Epithelial cell of proximal tubule (primary cell): ENCODE results near the gene ZCCHC24. TPM values are rescaled to one million over a fixed set of nuclear protein-coding genes. Genes with fewer than 3 reads are reported as not detected.

Experiments
- DNase-seq: peaks from one replicate; pipeline ENCODE4 v3.0.0-alpha.2; 2011; ENCODE audit warnings: low read depth
- H3K4me3 ChIP-seq: 2 replicates; pipeline ENCODE4 v1.5.1; 2011; ENCODE audit warnings: low read depth, mild to moderate bottlenecking, low read length
- total RNA-seq: library from RNA; depleted of rRNA; stranded (reverse); fragments of >200 nt; gene quantifications from 2 replicates; pipeline ENCODE4 v1.2.3, GENCODE V29; 2015
- TF ChIP-seq, protein P1 (sequence below): conservative IDR thresholded peaks from 2 replicates; pipeline ENCODE4 v1.5.1; 2012; ENCODE audit warnings: low read depth, mild to moderate bottlenecking, low read length

The ZCCHC24 gene
- total RNA-seq, 1 donor from 2014 or later: 4.7 TPM

DNA sequence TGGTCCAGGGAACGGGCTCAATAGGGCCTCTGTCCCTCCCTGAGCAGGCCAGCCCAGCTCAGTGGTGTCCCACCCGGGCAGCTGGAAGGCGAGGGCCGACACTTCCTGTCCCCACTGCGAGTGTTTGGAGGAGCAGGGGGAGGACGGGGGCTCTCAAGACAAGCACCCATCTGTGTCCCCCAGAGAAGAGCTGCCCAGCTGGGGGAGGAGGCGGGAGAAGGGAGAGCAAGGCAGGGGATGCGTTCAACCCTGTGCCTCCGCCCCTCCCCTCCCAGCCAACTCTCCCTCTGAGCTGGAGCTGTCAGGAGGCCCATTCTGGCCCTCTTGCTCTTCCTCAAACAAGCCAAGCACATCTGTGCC, 35.7 kb downstream of the ZCCHC24 start:
- no peak overlapping the region for H3K4me3 ChIP-seq
- no peak for DNase-seq
- TF ChIP-seq, protein P1, sequence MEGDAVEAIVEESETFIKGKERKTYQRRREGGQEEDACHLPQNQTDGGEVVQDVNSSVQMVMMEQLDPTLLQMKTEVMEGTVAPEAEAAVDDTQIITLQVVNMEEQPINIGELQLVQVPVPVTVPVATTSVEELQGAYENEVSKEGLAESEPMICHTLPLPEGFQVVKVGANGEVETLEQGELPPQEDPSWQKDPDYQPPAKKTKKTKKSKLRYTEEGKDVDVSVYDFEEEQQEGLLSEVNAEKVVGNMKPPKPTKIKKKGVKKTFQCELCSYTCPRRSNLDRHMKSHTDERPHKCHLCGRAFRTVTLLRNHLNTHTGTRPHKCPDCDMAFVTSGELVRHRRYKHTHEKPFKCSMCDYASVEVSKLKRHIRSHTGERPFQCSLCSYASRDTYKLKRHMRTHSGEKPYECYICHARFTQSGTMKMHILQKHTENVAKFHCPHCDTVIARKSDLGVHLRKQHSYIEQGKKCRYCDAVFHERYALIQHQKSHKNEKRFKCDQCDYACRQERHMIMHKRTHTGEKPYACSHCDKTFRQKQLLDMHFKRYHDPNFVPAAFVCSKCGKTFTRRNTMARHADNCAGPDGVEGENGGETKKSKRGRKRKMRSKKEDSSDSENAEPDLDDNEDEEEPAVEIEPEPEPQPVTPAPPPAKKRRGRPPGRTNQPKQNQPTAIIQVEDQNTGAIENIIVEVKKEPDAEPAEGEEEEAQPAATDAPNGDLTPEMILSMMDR: no peak

DNA sequence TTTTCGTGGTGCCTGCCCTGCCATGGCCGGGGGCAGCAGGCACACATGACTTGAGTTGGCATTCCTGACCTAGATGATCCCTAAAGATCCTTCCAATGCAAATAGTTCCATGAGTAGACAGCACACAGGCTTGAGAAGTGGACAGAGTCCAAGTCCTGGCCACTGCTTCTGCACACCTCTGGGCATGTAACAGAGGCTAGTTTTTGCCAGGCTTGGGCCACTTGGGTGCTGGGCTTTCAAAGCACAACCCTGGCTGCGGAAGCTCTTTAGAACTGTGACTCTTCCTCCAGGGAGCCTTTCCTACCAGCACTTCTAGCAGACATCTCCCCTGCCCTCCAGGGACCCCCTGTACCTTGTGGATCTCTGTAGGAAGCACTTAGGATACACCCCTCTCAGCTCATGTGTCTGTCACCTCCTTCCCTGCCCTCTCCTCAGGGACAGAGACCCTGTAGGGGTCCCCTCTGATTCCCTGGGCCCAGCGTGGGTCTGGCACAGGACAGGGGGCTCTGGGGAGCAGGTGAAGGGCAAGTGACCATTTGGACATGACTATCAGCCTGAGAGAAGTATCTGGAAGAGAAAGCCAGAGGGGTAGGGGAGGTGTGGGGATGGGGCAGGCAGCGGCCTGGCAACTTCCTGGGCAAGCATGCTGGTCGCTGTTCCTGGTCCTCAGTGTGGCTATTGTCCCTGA, 36.2 kb downstream of the ZCCHC24 start:
- TF ChIP-seq, protein P1: no peak
- no peak for DNase-seq

DNA sequence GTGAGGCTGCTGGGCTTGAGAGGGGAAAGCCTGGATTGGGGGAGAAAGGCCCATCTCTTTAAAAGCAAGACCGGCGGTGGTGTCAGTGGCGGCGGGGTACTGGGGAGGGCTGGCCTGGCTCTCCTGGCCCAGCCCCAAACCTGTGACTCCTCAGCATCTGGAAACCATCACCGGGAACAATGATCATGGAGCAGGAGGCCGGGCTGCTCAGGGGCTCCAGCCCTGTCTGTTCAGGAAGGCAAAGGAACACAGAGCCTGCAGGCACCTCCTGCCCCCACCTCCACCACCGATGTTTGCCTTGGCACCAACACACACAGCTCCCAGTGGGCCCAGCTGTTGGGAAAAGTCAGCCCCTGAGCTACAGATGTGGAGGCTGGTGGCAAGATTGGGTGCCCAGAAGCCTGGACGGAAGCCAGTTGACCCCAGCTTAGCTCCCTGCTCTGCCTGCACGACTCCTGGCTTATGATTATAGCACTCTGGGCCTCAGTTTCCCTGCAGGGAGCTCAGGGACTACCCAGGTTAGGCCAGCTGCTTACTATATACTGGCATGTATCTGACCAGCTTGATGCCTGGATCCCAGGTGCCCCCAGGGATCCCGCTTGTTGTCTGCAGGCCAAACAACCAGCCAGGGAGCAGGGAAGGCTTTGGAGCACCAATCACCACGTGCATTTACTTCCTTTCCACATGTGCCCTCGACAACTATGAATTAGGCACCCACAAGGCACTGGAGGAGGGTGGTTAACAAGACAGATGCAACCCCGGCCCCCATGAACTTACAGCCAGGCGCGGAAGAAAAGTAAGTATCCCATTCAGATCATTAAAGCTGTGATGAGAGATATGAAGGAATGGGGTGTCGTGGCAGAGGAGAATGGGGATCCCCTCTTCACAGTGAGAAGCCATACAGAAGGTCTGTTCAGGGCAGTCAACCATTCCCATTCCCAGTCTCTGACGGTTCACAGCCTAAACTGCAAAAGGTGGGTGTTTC, 37.3 kb downstream of the ZCCHC24 start:
- no peak for DNase-seq
- TF ChIP-seq, protein P1: no peak
- H3K4me3 ChIP-seq: no peak overlapping the region

More for the DNA sequence above, 36.2 kb downstream of the ZCCHC24 start:
- H3K4me3 ChIP-seq: no peak overlapping the region

DNA sequence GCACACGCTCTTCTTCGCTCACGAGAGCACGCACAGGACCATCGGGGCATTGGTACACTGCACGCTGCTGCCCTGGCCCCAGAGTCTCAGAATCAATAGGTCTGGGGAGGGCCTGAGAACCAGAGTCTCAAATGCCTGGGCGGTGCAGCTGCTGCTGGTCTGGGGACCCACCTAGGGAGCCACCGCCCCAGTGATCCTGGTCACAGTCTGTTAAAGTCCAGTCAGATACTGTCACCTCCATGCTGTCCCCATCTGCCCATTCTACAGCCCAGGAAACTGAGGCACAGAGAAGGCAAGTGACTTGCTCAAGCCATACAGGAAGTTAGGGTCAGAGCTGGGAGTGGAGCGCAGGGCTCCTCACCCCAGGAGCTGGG, 38.0 kb downstream of the ZCCHC24 start:
- no peak overlapping the region for H3K4me3 ChIP-seq
- TF ChIP-seq, protein P1: no peak
- no peak for DNase-seq

DNA sequence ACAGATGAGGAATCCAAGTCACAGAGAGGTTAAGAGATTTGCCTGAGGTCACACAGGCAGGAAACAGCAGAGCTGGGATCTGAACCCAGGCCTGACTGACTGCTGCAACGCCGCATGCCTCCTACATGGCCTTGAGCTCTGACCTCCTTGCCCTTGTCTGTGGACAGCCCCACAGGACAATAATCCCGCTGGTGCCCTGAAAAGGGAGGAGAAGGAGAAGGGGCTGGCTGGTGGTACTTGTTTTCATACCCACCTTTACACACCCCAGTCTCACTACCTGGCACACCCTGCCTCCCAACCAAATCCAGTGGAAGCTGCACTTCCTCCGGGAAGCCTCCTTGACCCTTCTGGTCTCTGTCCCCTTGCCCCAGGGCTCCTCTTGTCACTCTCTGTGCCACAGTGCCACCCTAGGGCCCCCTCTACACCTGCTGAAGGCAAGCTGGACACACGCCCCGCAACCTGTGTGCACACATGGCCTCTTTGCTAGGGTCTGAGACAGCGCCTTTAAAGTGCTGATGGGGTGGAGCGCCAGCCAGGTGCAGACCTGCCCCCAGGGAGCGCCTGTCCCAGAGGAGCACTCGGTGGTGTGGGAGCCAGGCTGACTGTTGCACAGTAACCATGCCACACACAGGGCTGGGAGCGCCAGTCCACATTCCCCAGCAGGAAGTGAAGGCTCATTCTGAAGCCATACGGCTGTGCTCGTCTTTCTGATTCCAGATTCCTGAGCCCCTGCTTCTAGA, 38.6 kb downstream of the ZCCHC24 start:
- no peak overlapping the region for H3K4me3 ChIP-seq
- TF ChIP-seq, protein P1: no peak
- DNase-seq: no peak

DNA sequence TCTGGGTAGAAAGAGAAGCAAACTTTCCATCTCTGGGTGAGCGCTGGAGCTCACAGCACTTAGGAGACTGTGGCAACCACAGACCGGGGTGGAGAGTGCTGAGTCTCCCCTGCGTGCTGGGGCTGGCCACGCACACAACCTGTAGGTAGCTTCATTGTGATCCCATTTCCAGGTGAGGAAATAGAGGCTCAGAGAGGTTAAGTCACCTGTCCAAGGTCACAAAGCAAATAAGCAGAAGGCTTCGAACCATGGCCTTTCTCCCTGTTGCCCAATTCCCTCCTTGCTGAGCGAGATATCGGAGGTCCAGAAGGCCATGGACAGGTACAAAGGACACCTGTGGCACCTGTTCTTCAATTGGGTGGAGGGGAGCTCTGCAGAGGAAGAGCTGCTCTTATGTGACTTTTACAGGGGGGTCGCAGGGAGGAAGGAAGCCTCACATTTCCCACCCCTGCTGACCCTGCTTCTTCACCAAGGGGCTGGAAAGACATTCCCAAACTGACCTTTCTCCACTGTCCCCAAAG, 39.4 kb downstream of the ZCCHC24 start:
- DNase-seq: no peak
- no peak overlapping the region for H3K4me3 ChIP-seq

More for the DNA sequence above, 39.4 kb downstream of the ZCCHC24 start:
- TF ChIP-seq, protein P1: no peak
